Activated naive CD4-positive, alpha-beta T cell treated with anti-CD3 and anti-CD28 coated beads, Interleukin-2, amount 50 U/mL, for 24 hours (primary cell): ENCODE results near the gene RUNX1.

Experiments used
- H3K27ac Mint-ChIP-seq: one replicate; pipeline ENCODE4 v1.8.0; 2021; ENCODE audit warnings: mild to moderate bottlenecking, mixed read lengths
- H3K27me3 Mint-ChIP-seq: one replicate; pipeline ENCODE4 v1.8.0; 2021; ENCODE audit warnings: mixed read lengths
- H3K36me3 Mint-ChIP-seq: one replicate; pipeline ENCODE4 v1.8.0; 2021; ENCODE audit warnings: mixed read lengths
- H3K4me1 Mint-ChIP-seq: one replicate; pipeline ENCODE4 v1.8.0; 2021; ENCODE audit warnings: mixed read lengths
- H3K4me3 Mint-ChIP-seq: one replicate; pipeline ENCODE4 v1.8.0; 2021; ENCODE audit warnings: mild to moderate bottlenecking, mixed read lengths
- H3K9me3 Mint-ChIP-seq: one replicate; pipeline ENCODE4 v1.8.0; 2021; ENCODE audit warnings: mixed read lengths

RUNX1 gene

DNA sequence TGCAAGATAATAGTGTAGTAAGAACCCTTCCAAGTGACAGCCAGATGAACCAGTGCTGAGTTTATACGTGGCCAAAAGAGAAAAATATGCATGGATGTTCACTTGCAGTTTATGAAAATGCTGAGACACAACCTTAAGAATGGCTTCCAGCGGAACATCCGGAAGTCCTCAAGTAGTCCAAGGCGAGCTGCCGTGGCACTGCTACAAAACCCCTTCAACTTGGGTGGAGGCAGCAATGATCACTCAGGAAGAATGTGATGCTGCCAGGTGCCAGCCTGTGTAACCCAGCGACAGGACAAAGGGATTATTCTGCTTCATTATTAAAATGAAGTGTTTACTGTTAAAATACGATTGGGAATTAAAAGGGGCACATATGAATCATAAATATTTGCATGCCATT, 179.6 kb downstream of the RUNX1 start:
- Mint-ChIP-seq H3K4me1 (peaks cover 56% of the 10 kb centered on the region), H3K9me3 (no peaks in the 10 kb centered on the region), H3K27ac (no peak overlapping the region), H3K27me3 (no peaks in the 10 kb centered on the region), H3K4me3 (no peak overlapping the region), H3K36me3 (peaks cover 14% of the 10 kb centered on the region)

DNA sequence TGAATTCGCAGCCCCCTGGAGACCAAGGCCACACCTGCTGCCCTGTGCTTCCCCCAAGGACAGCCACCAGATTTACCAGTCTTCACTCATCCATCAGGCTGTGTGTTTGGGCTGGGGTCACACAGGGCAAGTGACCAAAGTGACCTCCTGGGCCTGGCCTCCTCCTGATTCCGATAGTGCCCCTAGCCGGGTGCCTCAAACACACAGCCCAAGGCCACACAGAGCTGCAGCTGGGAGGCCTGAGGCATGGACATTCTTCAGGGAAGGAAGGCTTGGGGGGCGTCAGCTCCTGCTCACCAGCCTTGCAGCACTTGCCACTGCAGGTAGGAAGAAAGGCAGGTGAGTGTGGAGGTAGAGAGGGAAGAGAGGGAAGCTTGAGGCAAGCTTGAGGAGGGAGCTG, 181.3 kb downstream of the RUNX1 start:
- peaks cover 17% of the 10 kb centered on the region for H3K36me3 Mint-ChIP-seq
- peaks cover 55% of the 10 kb centered on the region for H3K4me1 Mint-ChIP-seq
- H3K9me3 Mint-ChIP-seq: no peaks in the 10 kb centered on the region

GRCh38 chr21:34865400-34866241, 183.5 kb downstream of the RUNX1 start:
- H3K4me3 Mint-ChIP-seq: peak overlapping the region; percentile 45
- peaks cover 66% of the 10 kb centered on the region for H3K4me1 Mint-ChIP-seq

More for the DNA sequence above, 181.3 kb downstream of the RUNX1 start:
- Mint-ChIP-seq H3K4me3 (no peak overlapping the region), H3K27ac (peak overlapping the region; percentile 68), H3K27me3 (no peaks in the 10 kb centered on the region)

GRCh38 chr21:34864370-34865149, 184.5 kb downstream of the RUNX1 start:
- peak overlapping the region; percentile 76 for H3K27ac Mint-ChIP-seq
- H3K4me3 Mint-ChIP-seq: no peak overlapping the region
- H3K36me3 Mint-ChIP-seq: peaks cover 18% of the 10 kb centered on the region
- peaks cover 76% of the 10 kb centered on the region for H3K4me1 Mint-ChIP-seq
- no peaks in the 10 kb centered on the region for H3K27me3 Mint-ChIP-seq
- no peaks in the 10 kb centered on the region for H3K9me3 Mint-ChIP-seq

More at GRCh38 chr21:34865400-34866241, 183.5 kb downstream of the RUNX1 start:
- peaks cover 14% of the 10 kb centered on the region for H3K36me3 Mint-ChIP-seq
- peak overlapping the region; percentile 75 for H3K27ac Mint-ChIP-seq
- no peaks in the 10 kb centered on the region for H3K9me3 Mint-ChIP-seq
- H3K27me3 Mint-ChIP-seq: no peaks in the 10 kb centered on the region

- peaks cover 23% of the 10 kb centered on the region for H3K36me3 Mint-ChIP-seq
- peaks cover 71% of the 10 kb centered on the region for H3K4me1 Mint-ChIP-seq
- H3K27ac Mint-ChIP-seq: peak overlapping the region; percentile 31
- H3K9me3 Mint-ChIP-seq: no peaks in the 10 kb centered on the region
- H3K4me3 Mint-ChIP-seq: no peak overlapping the region
- no peaks in the 10 kb centered on the region for H3K27me3 Mint-ChIP-seq
Measured at GRCh38 chr21:34862951-34863350, 186.2 kb downstream of the RUNX1 start.

DNA sequence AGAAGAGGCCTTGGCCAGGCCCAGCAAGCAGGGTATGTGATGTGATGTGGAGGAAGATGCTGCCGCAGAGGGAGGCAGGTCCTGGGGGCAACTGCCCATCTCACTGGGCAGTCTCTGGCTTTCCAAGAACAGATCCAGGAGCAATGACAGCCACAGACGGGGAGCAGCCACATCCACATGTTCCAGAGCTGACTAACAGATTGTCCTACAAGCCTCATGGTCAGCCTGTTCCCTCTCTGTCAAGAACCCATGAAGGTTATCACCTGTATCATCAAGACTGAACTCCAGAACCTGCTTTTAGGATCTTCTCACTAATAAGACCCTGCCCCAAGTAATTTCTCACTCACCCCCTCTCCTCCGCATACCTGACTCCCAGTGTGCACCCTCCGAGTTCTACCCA, 187.8 kb downstream of the RUNX1 start:
- Mint-ChIP-seq H3K9me3 (no peaks in the 10 kb centered on the region), H3K36me3 (peaks cover 25% of the 10 kb centered on the region), H3K27ac (peak overlapping the region; percentile 57), H3K4me3 (no peak overlapping the region), H3K4me1 (peaks cover 57% of the 10 kb centered on the region), H3K27me3 (no peaks in the 10 kb centered on the region)

DNA sequence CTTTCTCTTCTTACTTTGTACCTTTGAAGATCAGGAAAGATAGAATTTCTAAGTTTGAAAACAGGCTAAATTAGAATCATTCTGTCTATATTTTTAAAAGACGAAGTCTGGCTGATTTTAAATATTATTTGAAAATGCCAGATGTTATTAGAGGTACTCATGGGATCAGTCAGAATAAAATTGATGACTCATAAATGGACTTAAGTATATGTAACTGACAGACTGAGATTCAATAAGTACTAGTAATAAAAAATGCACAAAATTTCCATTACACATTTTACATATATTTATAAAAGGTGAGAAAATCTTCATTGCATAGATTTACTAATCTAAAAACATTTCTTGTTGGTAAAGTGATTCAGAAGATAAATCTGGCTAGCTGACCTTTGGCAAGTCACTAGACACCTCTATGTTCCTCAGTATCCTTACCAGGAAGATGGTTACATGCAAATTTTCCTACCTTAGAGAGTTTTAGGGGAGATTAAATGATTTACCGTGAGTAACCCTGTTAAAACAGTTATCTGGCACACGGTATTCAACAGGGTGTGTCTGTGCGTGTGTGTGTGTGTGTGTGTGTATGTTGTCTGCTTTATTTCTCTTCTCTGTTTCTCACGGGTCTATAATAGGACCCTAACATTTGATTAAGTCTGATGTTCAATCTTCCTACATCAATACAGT, 189.0 kb downstream of the RUNX1 start:
- Mint-ChIP-seq H3K36me3 (peaks cover 23% of the 10 kb centered on the region), H3K27me3 (no peaks in the 10 kb centered on the region), H3K4me3 (no peak overlapping the region), H3K9me3 (no peaks in the 10 kb centered on the region), H3K4me1 (peaks cover 45% of the 10 kb centered on the region), H3K27ac (peak overlapping the region; percentile 73)

DNA sequence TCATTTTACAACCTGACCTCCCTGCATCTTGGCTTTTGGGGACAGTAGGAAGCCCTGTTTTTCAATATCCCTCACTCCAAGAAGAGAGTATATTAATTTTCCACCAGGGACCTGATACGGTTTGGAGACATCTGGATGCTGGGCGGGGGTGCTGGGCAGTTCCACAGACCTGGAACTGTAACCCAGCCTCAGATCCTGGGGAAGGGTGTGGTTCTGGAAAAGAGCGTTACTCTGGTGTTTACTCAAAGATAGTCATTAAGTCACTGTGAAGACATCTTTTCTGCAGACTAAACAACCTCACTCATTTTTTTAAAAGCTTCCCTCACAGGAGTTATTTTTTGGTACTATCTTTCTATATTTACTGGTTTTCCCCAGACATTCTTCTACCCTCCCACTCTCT, 190.5 kb downstream of the RUNX1 start:
- Mint-ChIP-seq H3K4me3 (no peak overlapping the region), H3K27me3 (no peaks in the 10 kb centered on the region), H3K27ac (peak overlapping the region; percentile 59), H3K36me3 (peaks cover 25% of the 10 kb centered on the region), H3K9me3 (no peaks in the 10 kb centered on the region), H3K4me1 (peaks cover 38% of the 10 kb centered on the region)

DNA sequence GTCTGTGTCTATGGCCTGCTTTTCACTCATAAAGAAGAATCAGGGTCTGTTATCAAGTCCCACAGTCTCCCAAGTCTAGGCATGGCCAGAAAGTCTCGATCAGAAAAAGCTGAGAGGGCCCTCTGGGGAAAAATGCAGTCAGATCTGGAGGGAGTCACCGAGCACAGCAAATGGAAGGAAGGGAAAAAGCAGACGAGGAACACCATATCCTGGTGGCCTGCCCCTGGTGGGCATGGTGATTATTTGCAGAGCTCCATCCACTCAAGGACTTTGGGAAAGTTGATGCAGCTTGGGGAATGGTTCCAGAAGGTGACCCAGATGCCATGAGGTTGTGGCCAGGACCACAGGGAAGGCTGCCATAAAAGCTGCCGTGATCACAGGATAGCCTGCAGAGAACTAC, 191.2 kb downstream of the RUNX1 start:
- Mint-ChIP-seq H3K27ac (no peak overlapping the region), H3K4me3 (no peak overlapping the region), H3K9me3 (no peaks in the 10 kb centered on the region)

DNA sequence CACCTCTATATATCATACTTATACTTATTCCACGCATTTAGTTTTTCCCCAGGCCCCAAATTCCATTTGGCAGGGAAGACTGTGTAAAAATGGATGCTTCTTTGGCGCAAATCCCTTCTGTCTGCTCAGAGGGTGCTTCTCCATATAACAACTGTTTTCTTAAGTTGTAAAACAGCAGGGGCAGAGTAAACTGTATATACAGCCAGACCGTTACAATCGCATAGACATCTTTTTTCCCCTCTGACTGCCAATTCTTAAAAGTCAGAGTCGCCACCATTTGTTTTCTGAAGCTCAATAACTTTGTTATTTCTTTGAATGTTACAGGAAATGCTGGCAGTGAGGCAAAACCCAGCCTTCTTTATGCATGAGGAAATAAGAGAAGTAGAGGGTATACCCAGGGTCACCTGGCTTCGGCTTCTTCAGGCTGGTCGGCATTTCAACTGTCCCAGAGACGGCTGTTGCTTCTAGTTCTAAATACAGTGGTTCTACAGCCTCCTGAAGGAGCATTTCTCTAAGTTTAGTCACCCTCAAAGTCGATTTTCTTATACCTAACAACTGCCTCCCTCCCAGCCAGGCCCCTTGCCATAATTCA, 191.9 kb downstream of the RUNX1 start:
- Mint-ChIP-seq H3K36me3 (peaks cover 20% of the 10 kb centered on the region), H3K4me3 (no peak overlapping the region), H3K9me3 (no peaks in the 10 kb centered on the region), H3K27ac (no peak overlapping the region), H3K4me1 (peaks cover 33% of the 10 kb centered on the region), H3K27me3 (no peaks in the 10 kb centered on the region)

More for the DNA sequence above, 191.2 kb downstream of the RUNX1 start:
- Mint-ChIP-seq H3K27me3 (no peaks in the 10 kb centered on the region), H3K36me3 (peaks cover 21% of the 10 kb centered on the region), H3K4me1 (peaks cover 34% of the 10 kb centered on the region)

GRCh38 chr21:34852448-34852847, 196.7 kb downstream of the RUNX1 start:
- Mint-ChIP-seq H3K4me1 (peaks cover 9% of the 10 kb centered on the region), H3K36me3 (peaks cover 15% of the 10 kb centered on the region), H3K9me3 (no peaks in the 10 kb centered on the region), H3K4me3 (no peak overlapping the region), H3K27me3 (no peaks in the 10 kb centered on the region), H3K27ac (no peak overlapping the region)

- Mint-ChIP-seq H3K4me3 (no peak overlapping the region), H3K27me3 (no peaks in the 10 kb centered on the region), H3K36me3 (peaks cover 8% of the 10 kb centered on the region), H3K27ac (no peak overlapping the region), H3K4me1 (peaks cover 15% of the 10 kb centered on the region), H3K9me3 (no peaks in the 10 kb centered on the region)
Measured at GRCh38 chr21:34850166-34850690, 198.9 kb downstream of the RUNX1 start.

DNA sequence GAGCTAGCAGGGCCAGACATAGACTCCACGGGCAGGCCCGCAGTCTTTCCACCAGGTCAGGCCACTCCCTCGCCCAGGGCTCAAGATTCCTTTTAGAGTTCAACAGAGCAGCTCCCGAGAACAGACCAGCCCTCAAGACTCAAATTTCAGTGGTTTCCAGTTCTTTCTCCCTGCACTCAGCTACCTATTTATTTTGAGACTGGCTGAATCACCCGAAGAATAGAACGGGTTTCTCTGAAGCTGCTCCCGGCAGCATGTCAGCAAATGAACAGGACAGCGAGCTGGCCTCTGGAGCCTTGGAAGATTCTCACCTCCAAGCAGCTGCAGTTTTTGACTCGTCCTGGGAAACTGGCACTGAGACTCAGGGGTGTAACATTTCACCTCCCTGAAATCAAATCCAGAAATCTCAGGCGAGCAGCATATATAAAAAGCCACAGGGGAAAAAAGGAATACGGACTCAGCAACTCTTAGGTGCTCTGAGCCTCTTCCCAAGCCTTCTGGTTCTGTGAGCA, 202.4 kb downstream of the RUNX1 start:
- Mint-ChIP-seq H3K9me3 (no peaks in the 10 kb centered on the region), H3K4me3 (no peak overlapping the region), H3K27ac (peak overlapping the region; percentile 88), H3K4me1 (peaks cover 24% of the 10 kb centered on the region), H3K36me3 (peaks cover 11% of the 10 kb centered on the region), H3K27me3 (no peaks in the 10 kb centered on the region)

- peak overlapping the region; percentile 88 for H3K27ac Mint-ChIP-seq
- no peaks in the 10 kb centered on the region for H3K27me3 Mint-ChIP-seq
- H3K4me3 Mint-ChIP-seq: no peak overlapping the region
- H3K9me3 Mint-ChIP-seq: no peaks in the 10 kb centered on the region
- peaks cover 6% of the 10 kb centered on the region for H3K36me3 Mint-ChIP-seq
- H3K4me1 Mint-ChIP-seq: peaks cover 20% of the 10 kb centered on the region
Measured at GRCh38 chr21:34845521-34846451, 203.3 kb downstream of the RUNX1 start.
